Stimulated activated CD8-positive, alpha-beta memory T cell treated with anti-CD3 and anti-CD28 coated beads, Interleukin-2, amount 100 ng/mL, for 48 hours (primary cell): ENCODE measurements around the gene HECTD1.
"Not testable (repeated sequence)": the region's sequence is repeated elsewhere in the genome, so short reads cannot be mapped to it uniquely, and the experiment has no call there.

Experiments used
- DNase-seq, 2 donors: peaks; one replicate each; pipeline ENCODE4 v3.0.0-alpha.2; 2020; ENCODE audit warnings: low read depth in 2 of 2

The HECTD1 gene

DNA sequence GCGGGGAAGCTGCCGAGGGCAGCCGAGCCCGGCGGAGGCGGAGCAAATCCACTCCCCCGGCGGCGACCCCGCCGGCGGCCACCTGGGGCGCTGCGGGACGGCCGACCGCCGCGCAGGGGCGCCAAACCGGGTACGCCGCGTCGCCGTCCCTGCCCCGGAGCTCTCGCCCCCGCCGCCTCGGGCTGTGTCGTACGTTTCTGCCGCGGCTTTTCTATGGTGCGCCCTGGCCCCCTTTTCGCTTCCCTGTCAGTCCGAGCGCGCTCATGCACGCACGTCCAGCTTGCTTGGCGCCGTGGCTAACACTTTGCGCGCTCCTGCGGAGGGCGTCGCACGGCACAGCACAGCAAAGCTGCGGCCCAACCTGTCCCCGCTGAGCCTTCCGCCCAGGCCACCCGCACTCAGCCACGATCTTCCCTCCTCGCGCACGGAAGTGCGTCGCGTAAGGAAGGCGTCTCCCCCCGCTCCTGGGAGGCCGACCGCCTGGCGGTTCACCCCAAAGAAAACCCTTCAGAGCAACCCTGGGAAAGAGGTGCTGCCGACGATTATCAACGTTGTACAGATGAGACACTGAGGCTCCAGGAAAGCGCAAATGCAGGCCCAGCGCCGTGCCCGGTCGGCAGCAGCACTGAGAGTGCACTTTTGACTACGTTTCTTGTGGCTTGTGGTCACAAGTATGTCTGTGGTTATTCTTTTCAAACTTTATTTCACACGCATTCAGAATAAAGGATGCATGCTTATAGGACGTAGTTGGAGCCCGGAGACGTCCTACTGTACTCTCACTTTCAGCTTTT, at the start of gene HECTD1:
HECTD1 (minus strand) TSS at position 39 of the 791 bp plus-strand sequence. CDS start 1,857 bp downstream, outside the sequence.
- peak; percentile 83 to 85 for DNase-seq

DNA sequence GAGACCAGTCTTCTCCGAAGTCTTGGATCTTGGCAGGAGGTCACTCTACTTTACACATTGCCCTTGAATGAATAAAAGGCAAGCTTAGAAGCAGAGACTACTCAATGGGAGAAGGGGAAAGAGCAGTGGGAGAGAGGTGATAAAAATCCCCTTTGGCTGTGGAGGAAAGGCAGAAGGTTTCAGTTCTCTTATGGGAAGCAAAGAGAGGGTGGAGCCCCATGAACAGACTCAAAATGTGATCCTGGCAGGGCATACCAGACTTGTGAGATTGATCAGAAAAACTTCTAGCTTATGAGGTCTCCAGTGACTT, 49.6 kb upstream of the HECTD1 start:
- no peak for DNase-seq

DNA sequence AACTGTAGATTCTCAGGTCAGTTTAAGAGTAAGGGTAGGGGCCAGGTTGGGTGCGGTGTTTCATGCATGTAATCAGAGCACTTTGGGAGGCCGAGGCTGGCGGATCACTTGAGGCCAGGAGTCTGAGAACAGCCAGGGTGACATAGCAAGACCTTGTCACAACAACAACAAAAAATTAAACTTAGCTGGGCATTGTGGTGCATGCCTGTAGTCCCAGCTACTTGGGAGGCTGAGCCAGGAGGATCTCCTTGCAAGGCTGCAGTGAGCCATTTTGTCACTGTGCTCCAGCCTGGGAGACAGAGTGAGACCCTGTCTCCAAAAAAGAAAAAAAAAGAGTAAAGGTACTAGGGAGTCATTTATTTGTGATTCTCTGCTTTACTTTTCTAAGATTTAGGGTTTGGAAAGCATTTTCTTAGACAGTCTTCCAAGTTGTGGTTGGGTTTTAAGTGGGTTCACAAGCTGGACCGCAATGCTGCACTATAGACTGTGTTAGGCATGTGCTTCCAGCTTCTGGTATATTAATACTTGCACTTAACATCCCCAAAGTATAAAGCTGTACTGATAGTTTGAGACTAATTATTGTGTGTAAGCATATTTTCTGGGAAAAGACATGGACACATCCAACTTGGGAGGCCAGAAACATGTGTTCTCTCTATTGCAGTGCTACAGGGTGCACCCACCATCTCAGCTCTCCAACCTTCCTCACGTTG, 49.1 kb upstream of the HECTD1 start:
- no peak for DNase-seq

DNA sequence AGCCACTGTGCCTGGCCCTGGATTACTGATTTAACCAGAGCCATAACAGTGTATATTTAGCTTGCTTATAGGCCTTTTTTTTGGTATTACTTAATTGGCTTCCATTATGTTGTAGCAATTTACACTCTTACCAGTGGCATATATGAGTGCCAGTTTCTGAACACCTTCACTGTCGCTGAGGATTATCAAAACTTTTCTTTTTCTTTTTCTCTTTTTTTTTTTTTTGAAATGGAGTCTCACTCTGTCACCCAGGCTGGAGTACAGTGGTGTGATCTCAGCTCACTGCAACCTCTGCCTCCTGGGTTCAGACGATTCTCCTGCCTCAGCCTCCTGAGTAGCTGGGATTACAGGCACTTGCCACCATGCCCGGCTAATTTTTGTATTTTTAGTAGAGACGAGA, 48.3 kb upstream of the HECTD1 start:
- DNase-seq, result not testable (repeated sequence)

DNA sequence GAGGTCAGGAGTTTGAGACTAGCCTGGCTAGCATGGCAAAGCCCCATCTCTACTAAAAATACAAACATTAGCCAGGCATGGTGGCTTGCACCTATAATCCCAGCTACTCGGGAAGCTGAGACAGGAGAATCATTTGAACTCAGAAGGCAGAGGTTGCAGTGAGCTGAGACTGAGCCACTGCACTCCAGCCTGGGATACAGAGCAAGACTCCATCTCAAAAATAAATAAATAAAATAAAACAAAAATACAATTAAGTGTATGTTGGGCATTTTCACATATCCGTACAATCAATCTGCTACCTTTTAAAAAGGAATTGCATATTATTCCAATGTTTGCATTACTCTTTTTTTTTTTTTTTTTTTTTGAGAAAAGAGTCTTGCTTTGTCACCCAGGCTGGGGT, 47.7 kb upstream of the HECTD1 start:
- DNase-seq, result no peak

DNA sequence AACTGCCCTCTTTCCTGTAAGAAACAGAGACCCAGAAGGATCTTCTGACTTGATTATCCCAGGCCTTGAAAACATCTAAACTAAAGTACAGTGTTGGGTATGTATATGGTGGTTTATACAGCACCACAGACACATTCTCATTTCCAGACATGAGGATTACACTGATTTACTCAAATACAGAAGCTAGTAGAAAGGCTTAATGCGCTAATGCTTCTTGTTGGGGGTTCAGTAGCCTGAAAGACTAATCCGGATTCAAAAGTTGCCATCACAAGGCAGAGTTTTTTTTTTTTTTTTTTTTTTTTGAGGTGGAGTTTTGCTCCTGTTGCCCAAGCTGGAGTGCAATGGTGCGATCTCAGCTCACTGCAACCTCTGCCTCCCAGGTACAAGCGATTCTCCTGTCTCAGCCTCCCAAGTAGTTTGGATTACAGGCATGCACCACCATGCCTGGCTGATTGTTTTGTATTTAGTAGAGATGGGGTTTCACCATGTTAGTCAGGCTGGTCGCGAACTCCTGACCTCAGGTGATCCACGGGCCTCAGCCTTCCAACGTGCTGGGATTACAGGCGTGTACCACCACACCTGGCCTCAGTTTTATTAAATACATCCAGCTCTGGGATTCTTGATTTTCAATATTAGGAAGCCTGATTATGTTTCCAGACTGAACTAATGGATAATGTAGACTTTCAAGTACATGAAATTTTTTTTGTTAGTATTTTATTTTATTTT, 46.3 kb upstream of the HECTD1 start:
- DNase-seq, result no peak

DNA sequence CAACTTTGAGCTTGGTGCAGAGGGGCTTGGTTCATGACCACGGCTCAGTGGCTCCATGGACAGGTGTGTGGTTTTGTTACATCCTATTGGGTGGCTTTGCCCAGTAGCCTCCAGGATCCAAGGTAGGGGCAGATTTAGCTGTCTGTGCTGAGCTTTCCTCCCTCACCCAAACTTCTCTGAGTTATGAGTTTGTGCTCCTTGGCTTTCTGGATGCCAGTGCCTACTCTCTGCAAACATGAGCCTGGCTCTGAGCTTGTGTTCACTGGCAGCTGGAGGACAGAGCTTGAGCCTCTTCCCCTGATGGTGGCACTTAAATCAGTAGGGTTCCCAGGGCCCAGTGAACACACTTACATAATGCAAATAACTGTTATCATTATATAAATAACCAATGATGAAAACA, 45.3 kb upstream of the HECTD1 start:
- DNase-seq, result no peak

DNA sequence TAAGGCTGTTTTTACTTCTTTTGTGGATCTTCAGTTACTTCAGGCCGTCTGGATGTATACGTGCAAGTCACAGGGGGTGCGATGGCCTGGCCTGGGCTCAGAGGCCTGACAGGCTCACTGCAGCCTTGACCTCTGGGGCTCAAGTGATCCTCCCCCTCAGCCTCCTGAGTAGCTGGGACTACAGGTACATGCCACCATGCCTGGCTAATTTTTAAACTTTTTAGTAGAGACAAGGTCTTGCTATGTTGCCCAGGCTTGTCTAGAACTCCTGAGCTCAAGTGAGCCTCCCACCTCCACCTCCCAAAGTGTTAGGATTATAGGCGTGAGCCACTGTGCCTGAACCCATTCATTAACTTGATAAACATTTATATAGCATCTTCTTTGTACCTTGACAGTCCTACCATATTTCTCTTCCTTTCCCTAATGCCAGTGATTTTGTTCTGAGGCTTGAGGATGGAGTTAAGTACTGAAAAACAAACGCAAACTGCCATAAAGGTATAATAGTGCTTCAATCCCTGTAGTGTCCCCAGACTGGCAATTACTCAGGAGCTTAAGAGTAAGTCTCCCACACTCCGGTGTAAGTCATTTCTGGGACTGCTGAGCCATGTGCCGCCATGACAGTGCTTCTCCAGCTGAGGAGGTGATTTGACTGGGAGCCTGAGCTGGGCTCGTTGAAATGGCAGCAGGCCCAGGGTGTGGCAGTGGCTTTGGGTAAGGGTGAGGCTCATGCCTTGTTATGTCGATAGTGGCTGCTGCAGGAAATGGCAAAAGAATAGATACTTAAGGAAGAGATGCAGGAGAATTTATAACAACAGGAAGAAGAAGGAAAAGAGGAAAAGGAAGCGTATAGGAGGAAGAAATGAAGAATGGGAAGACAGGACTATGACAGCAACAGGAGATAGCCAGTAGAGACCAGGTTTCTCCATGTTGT, 43.7 kb upstream of the HECTD1 start:
- no peak for DNase-seq

DNA sequence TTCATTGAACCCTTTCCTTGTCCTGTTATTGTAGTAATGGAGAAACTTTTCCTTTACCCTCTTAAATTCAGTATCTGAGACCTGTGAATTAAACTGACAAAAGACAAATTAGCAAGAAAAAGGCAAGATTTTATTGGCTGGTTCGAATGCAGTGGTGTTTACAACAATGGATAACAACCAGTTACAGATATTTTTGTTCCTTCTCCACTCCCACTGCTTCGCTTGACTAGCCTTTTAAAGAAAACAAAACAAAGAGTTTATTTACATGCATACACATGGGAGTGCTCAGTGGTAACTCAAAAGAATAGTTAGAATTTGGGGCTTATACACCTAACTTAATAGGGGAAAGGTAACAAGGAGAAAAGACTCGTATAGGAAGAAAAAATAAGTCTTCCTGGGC, 37.0 kb upstream of the HECTD1 start:
- no peak for DNase-seq

DNA sequence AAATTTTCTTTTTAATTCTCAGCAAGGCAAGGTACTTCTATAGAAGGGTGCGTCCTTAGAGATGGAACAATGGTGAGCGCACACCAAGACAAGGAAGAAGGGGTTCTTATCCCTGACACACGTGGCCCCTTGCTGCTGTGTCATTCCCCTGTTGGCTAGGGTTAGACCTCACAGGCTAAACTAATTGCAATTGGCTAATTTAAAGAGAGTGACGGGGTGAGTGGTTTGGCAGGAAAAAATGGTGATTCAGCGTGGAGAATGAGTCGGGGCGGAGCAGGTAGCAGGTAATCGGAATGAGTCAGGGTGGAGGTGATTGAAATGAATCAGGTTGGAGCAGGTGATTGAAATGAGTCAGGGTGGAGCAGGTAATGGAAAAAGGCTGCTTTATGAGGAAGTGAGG, 36.3 kb upstream of the HECTD1 start:
- DNase-seq, result peak in 1 of 2 donors; percentile 12

DNA sequence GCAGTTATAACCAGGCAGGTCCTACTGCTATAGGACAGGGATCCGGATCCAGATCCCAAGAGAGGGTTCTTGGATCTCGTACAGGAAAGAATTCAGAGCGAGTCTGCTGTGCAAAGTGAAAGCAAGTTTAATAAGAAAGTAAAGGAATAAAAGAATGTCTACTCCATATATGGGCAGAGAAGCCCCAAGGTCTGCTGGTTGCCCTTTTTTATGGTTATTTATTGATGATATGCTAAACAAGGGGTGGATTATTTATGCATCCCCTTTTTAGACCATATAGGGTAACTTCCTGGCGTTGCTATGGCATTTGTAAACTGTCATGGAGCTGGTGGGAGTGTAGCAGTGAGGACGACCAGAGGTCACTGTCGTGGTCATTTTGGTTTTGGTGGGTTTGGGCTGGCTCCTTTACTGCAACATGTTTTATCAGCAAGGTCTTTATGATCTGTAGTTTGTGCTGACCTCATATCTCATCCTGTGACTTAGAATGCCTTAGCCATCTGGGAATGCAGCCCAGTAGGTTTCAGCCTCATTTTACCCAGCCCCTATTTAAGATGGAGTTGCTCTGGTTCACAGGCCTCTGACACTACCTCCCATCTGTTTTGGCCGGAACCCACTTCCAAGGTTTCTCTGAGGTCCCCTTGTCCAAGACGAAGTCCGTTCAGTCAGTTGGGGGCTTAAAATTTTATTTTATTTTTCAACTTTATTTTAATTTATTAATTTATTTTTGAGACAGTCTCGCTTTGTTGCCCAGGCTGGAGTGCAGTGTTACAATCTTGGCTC, 34.8 kb upstream of the HECTD1 start:
- DNase-seq, result not testable (repeated sequence)

DNA sequence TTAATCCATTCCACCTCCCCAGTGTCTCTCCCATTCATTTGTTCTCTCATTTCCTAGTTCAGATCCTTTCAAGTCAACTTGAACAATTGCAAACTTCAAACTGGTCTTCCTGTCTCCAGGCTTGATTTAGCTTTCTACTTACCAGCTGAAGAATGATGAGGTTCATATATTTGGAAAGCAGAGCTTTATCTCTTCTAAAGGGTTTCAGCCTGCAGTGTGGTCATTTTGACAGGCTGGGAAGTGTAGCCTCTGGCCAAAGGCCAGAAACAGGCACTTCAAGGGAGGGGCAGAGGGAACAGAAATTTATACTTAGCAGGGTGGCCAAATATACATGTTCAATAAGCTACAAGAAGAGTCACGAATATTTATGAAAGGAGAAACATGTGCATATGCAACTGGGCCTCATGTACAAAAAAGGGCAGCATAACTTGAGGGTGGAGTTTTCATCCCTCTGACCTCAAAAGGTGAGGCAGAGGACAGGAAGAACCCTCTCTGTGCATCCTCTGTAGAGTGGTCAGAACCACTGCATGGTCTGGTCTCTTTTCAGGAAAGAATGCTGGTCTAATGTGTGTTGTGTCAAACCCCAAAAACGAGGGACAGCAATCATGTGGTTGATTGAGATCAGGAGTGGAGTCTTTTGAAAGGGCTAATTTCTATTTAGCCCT, 34.0 kb upstream of the HECTD1 start:
- no peak for DNase-seq

DNA sequence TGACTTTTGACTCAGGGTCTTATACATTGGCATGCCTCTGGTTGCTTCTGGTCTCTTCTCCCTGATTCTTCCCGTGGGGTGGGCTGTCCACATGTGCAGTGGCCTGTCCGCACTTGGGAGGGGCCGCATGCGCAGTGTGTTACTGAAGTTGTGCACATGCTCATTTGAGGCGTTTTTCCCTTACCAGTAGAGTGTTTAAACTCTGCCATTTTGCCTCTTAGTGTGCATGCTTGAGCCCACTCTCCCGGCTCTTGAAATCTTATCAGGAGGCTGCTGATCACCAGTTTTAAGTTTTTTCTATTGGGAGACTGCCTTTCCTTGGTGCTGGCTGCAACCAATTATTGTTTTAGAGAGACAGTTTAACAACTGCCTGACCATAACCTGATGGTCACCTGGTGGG, 32.1 kb upstream of the HECTD1 start:
- DNase-seq, result no peak

DNA sequence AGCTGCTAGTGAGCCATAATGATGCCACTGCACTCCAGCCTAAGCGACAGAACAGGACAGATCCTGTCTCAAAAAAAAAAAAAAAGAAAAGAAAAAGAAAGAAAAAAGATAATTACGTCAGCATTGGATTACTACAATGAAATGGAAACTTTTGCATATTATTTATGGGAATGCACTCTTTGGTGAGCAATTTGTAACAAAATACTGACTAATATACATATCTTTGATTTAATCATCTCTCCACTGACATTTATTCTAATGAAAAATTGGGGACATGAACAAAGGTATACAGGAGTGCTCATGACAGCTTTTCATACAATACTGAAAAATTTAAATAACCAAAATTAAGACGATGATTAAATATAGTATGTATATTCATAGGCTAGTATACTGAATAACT, 27.9 kb upstream of the HECTD1 start:
- no peak for DNase-seq

DNA sequence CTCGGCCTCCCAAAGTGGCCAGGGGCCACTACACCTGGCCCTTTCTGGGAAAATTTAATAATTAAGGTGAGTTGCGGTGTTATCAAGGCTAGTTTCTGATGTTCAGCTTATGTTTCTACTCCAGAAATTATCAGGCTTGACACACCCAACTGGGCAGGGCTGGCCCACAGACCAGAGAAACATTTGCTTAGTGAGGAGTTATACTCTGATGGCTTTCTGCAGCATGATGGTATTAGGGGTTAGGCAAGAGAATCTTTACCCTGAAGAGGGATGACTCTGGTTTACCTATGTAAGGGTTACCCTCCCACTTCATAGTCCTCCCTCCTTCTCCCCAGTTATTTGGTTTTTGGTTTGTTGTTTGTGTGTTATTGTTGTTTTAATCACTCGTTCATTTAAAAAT, 24.5 kb upstream of the HECTD1 start:
- DNase-seq, result no peak

DNA sequence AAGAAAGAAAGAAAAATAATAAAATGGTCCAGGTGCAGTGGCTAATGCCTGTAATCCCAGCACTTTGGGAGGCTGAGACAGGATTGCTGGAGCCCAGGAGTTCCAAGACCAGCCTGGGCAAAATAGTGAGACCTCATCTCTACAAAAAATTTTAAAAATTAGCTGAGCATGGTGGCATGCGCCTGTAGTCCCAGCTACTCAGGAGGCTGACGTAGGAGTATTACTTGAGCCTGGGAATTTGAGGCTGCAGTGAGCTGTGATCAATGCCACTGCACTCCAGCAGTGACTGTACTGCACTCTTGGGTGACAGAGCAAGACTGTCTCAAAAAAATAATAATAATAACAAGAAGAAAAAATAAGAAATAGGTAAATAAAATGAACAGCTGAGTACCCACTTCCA, 23.7 kb upstream of the HECTD1 start:
- DNase-seq, result not testable (repeated sequence)

DNA sequence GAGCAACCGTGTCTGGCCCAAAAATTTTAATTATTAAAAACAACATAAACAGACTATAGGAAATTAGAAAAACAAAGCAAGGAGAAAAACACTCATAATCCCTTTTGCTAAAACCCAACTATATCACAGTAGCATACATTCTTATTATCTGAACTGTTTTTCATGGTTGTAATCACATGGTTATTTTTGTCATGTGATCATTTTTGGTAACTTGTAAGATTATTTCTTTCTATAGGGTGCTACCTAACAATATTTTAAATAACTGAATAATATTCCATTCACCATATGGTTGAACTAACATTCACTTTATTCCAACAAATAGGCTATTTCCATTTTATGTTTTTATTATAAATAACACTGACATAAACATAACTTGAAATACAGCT, 23.0 kb upstream of the HECTD1 start:
- DNase-seq, result no peak

DNA sequence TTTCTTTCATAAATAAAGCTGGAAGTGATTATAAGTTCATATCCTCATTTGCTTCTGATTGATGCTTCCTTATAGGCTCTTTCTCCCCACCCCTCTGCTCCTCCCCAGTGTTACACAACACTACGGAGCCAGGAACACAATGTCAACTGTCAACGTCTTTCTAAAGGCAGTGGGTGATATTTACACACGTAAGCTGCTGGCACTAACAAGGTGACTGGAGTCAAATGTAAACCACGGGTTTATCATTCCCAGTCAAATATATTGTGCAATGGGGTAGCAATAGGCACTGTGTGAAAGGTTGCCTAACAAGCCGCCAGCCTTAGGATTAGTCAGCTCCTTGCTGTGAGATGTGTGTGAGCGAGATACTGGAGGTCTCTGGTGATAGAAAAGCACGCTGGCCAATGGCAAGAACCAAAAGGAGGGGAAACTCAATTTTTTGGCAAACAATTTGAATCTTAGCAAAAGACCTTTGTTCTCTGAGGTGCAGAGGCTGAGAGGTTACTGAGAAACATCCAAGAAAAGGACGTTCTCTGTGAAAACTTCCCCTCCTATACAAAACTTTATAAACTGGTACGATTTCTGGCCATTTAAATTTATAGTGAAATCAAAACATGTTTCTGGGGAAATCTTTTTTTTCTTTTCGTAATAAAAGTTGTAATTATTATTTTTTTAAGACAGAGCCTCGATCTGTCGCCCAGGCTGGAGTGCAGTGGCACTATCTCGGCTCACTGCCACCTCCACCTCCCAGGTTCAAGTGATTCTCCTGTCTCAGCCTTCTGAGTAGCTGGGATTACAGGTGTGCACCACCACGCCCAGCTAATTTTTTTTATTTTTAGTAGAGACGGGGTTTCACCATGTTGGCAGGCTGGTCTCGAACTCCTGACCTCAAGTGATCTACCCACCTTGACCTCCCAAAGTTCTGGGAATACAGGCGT, 22.3 kb upstream of the HECTD1 start:
- DNase-seq, result no peak

DNA sequence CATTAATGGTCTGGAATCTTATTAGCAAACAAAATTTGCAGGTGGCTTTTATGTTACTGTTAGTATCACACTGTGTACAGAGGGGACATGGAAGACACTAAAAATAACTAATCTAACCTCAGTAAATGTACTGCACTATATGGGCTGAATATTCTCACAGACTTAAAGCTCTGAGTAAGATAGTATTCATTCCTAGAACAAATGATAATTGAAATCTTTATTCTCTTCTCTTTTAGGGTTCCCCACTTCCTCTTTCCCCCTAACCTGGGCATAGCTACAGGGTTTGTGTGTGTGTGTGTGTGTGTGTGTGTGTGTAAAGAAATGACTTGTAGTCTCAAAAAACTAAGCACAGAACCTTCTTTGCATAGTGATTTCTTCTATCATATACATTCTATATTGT, 21.4 kb upstream of the HECTD1 start:
- DNase-seq, result no peak
